ENCODE results near the gene RPTOR.
A peak's percentile ranks its signal among the peaks of the same experiment; 100 is the strongest.

The RPTOR gene

GRCh38 chr17:80992077-80992947 is 447.7 kb downstream of the RPTOR start:
- peaks cover 41% of the 10 kb centered on the region for H3K36me3 Mint-ChIP-seq (ENCODE audit: low read depth)
- H3K4me1 Mint-ChIP-seq (ENCODE audit: low read depth) = peaks cover 40% of the 10 kb centered on the region
- no peak overlapping the region for H3K27ac Mint-ChIP-seq
- peak overlapping the region; percentile 73 for H3K4me3 Mint-ChIP-seq
- intact Hi-C loops (cut with micrococcal nuclease) = loop anchor here (5.0 kb wide), 1 partner anchor 40 kb away; no protein-coding TSS in a partner anchor
- no peaks in the 10 kb centered on the region for H3K9me3 Mint-ChIP-seq
- peaks cover 23% of the 10 kb centered on the region for H3K27me3 Mint-ChIP-seq

DNA sequence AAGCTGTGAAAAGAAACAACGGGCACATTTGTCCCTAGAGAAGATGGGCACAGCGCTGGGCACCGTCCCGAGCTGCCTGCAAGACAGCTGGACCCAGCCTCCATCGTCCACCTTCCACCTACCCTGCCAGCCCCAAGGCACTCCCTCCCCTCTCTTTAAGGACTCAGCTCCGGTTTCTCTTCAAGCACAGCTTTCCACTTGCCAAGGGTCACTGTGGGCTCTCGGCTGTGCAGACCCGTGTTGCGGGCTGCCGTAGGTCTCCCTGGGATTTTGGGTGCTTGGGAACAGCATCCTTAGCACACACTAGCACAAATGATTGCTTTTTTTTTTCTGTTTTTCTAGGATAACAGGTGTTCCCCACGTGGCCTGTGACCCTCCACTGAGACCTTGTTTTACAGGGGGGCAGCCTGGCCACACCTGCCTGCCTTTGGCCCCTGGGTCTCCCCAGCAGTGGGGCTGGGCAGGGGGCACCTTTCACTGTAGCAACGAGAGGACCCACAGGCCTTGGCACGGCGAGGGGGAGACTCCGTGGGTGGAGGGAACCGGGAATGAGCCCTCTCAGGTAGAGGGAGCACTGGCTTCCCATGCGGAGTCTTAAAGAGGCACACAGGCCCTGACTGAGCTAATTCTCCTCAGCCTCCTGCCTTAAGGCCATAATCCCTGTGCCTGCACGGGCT is 448.4 kb downstream of the RPTOR start:
- Mint-ChIP-seq H3K4me1 (ENCODE audit: low read depth) (peaks cover 32% of the 10 kb centered on the region), H3K27ac (no peak overlapping the region)
- intact Hi-C loops (cut with micrococcal nuclease) = loop anchor here (5.0 kb wide), 1 partner anchor 39 kb away; no protein-coding TSS in a partner anchor

GRCh38 chr17:80995131-80995530 is 450.5 kb downstream of the RPTOR start:
- Mint-ChIP-seq H3K9me3 (no peaks in the 10 kb centered on the region), H3K36me3 (ENCODE audit: low read depth) (peaks cover 69% of the 10 kb centered on the region), H3K27me3 (peaks cover 9% of the 10 kb centered on the region), H3K4me1 (ENCODE audit: low read depth) (peaks cover 18% of the 10 kb centered on the region), H3K4me3 (no peak overlapping the region), H3K27ac (no peak overlapping the region)
- intact Hi-C loops (cut with micrococcal nuclease) = no loop called here

More for the DNA sequence above, 448.4 kb downstream of the RPTOR start:
- Mint-ChIP-seq H3K36me3 (ENCODE audit: low read depth) (peaks cover 48% of the 10 kb centered on the region), H3K4me3 (peak overlapping the region; percentile 73), H3K27me3 (peaks cover 22% of the 10 kb centered on the region), H3K9me3 (no peaks in the 10 kb centered on the region)

DNA sequence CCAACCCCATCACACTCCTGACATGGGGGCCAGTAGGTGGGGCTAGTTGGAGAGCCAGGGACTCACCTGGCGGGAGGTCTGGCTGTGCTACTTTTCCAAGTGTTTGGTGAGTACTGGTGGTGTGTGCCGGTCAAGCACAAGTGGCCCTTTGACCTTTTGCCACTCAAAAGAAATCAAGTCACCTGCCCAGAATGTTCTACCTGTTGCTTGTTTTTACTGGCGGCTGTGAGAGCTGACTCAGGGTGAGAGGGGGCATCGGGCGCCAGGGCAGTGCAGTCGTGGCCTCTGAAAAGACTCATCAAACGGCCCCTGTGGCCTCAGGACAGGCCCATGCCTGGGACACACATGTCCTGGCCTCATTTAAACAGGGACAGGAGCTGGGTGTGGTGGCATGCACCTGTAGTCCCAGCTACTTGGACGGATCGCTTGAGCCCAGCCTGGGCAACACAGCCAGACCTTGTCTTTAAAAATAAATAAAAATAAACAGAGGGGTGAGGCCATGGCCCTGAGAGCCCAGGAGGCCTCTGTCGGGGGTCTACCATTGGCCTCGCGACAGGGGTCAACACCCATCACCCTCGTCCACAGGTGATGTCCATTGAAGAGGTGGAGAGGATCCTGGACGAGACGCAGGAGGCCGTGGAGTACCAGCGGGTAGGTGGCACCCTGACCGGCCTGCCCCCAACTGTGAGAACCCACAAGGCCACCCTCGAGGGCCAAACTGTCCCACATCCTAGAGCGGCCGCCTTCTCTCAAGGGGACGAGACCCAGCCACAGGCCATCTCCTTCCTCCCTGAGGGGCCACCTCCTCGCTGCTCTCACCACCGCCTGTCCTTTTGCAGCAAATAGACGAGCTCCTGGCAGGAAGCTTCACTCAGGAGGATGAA is 452.0 kb downstream of the RPTOR start:
- intact Hi-C loops (cut with micrococcal nuclease) = no loop called here

DNA sequence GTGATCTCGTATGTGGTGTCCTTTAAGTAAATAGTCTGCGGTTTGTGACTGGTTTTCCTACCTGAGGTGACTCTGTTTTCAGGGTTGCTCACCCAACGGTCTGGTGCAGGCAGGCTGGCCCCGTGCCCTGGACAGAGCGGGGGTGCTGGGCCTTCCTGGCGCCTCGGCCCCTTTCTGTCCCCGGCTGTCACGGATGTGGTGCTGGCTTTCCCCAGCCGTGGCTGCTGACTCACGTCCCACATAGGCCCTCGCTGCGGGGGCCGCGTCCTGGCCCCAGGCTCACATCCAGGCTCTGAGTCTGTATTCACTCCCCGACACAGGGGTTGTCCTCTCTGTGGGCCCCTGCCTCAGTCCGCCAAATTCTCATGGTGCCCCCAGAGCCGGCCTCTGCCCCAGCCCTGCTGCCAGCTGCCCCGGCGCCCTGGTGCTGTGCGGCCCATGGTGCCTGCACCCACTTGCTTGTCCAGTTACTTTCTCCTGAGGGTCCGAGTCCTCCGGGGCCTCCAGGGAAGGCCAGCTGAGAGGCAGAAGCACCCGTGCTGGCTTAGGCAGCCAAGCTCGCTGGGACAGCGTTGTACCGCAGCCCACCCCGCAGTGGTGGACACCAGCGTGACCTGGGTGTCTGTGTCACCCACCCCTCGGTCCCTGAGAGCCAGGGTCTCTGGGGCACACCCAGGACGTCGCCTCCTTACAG is 452.9 kb downstream of the RPTOR start:
- intact Hi-C loops (cut with micrococcal nuclease) = no loop called here
- peaks cover 74% of the 10 kb centered on the region for H3K36me3 Mint-ChIP-seq (ENCODE audit: low read depth)
- H3K4me3 Mint-ChIP-seq = no peak overlapping the region
- peaks cover 31% of the 10 kb centered on the region for H3K4me1 Mint-ChIP-seq (ENCODE audit: low read depth)
- no peaks in the 10 kb centered on the region for H3K9me3 Mint-ChIP-seq
- H3K27me3 Mint-ChIP-seq = peaks cover 19% of the 10 kb centered on the region
- no peak overlapping the region for H3K27ac Mint-ChIP-seq

More for the DNA sequence above, 452.0 kb downstream of the RPTOR start:
- no peak overlapping the region for H3K4me3 Mint-ChIP-seq
- peaks cover 10% of the 10 kb centered on the region for H3K27me3 Mint-ChIP-seq
- H3K36me3 Mint-ChIP-seq (ENCODE audit: low read depth) = peaks cover 74% of the 10 kb centered on the region
- peaks cover 25% of the 10 kb centered on the region for H3K4me1 Mint-ChIP-seq (ENCODE audit: low read depth)
- H3K9me3 Mint-ChIP-seq = no peaks in the 10 kb centered on the region
- H3K27ac Mint-ChIP-seq = no peak overlapping the region

GRCh38 chr17:80998118-80998747 is 453.6 kb downstream of the RPTOR start:
- H3K9me3 Mint-ChIP-seq = no peaks in the 10 kb centered on the region
- intact Hi-C loops (cut with micrococcal nuclease) = no loop called here
- H3K4me1 Mint-ChIP-seq (ENCODE audit: low read depth) = peaks cover 30% of the 10 kb centered on the region
- H3K4me3 Mint-ChIP-seq = no peak overlapping the region
- H3K36me3 Mint-ChIP-seq (ENCODE audit: low read depth) = peaks cover 74% of the 10 kb centered on the region
- peaks cover 26% of the 10 kb centered on the region for H3K27me3 Mint-ChIP-seq
- no peak overlapping the region for H3K27ac Mint-ChIP-seq

DNA sequence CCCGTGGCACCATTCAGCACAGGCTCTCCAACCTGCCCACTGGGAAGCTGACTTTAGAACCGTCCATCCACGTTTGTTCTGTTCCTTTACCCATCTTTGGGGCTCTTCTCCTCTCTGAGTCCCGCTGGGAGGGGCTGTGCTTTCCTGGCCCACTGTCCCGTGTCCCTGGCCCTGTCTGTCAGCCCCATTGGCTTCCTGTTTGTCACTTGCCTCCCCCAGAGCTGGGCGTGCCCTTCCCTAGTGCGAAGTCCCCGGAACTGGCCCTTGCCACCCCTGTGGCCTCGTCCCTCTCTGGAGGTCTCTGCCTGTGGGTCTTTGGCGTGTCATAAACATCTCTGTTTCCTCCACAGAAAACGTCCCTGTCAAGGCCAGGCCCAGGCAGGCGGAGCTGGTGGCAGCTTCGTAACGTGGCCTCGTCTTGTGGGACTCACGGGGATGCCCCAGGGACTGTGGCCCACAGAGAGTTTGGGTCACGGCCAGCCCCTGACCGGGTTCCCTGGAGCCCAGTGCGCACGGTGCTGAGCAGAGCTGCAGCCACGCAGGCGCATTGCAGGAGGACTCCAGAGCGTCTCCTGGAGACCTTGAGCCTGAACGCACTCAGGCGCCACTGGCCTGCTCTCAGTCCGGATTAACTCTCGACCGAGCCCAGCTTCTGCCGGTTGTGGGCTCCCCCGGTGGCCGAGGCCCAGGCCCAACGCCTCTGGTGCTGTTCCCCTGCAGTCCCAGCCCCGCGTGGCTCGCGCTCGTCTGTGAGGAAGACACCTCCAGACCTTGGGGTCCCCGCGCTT is 454.3 kb downstream of the RPTOR start:
- peaks cover 32% of the 10 kb centered on the region for H3K27me3 Mint-ChIP-seq
- H3K27ac Mint-ChIP-seq = no peak overlapping the region
- intact Hi-C loops (cut with micrococcal nuclease) = no loop called here
- H3K9me3 Mint-ChIP-seq = no peaks in the 10 kb centered on the region
- H3K4me3 Mint-ChIP-seq = no peak overlapping the region
- H3K36me3 Mint-ChIP-seq (ENCODE audit: low read depth) = peaks cover 68% of the 10 kb centered on the region
- H3K4me1 Mint-ChIP-seq (ENCODE audit: low read depth) = peaks cover 32% of the 10 kb centered on the region

- intact Hi-C loops (cut with micrococcal nuclease) = no loop called here
- peaks cover 60% of the 10 kb centered on the region for H3K36me3 Mint-ChIP-seq (ENCODE audit: low read depth)
Observed at GRCh38 chr17:80999536-81000333, 455.1 kb downstream of the RPTOR start.

DNA sequence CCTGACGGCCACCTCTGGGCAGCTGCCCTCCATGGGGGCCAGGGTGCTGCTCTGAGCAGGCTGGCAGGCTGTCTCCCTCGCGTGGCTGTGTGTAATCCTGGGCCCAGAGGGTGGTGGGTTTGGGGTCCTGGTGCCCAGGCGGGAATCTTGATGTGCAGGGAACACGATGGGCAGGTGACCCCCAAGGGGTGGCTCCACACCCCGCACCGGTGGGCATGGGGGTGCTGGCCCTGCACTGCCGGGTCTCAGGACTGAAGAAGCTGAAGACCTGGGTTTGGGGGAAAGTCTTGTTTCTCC is 455.6 kb downstream of the RPTOR start:
- Mint-ChIP-seq H3K9me3 (no peaks in the 10 kb centered on the region), H3K4me1 (ENCODE audit: low read depth) (peaks cover 34% of the 10 kb centered on the region), H3K36me3 (ENCODE audit: low read depth) (peaks cover 54% of the 10 kb centered on the region), H3K4me3 (no peak overlapping the region), H3K27me3 (peaks cover 43% of the 10 kb centered on the region), H3K27ac (no peak overlapping the region)
- intact Hi-C loops (cut with micrococcal nuclease) = no loop called here

More at GRCh38 chr17:80999536-81000333, 455.1 kb downstream of the RPTOR start:
- H3K27me3 Mint-ChIP-seq = peaks cover 37% of the 10 kb centered on the region
- no peak overlapping the region for H3K4me3 Mint-ChIP-seq
- H3K9me3 Mint-ChIP-seq = no peaks in the 10 kb centered on the region
- peaks cover 31% of the 10 kb centered on the region for H3K4me1 Mint-ChIP-seq (ENCODE audit: low read depth)
- no peak overlapping the region for H3K27ac Mint-ChIP-seq

DNA sequence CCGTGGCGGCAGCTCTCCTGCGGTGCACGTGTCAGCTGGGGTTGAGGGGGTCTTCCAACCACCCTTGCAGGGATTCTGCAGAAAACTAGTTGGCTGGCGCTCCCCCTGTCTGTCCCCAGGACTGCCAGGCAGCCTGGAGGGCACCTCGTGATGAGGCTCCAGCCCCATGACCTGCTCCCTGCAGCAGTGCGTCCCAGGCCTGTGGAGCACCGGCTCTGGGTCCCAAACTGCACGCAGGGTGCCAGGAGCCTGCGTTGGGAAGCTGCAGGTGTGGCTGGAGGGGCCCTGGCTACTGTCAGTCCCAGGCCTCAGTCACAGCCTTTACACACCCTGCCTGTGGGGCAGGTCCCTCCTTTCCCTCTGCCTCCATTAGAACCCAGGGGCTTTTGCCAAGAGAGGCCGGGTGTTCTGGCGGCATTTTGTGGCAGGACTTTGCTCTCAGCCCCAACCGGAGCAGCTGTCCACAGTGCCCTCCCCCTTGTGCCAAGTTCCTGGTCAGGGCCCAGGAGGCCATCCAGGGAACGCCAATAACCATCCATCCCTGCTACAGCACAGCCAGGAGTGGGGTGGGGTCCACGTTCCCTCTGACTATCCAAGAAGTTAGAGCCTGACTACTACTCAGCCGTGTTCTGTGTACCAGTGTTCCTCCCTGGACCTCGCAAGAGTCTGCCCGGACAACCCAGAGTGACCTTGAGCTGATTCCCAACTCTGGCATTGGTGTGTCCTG is 456.2 kb downstream of the RPTOR start:
- H3K4me3 Mint-ChIP-seq = no peak overlapping the region
- peaks cover 47% of the 10 kb centered on the region for H3K27me3 Mint-ChIP-seq
- intact Hi-C loops (cut with micrococcal nuclease) = no loop called here
- H3K36me3 Mint-ChIP-seq (ENCODE audit: low read depth) = peaks cover 49% of the 10 kb centered on the region
- H3K27ac Mint-ChIP-seq = no peak overlapping the region
- no peaks in the 10 kb centered on the region for H3K9me3 Mint-ChIP-seq
- peaks cover 34% of the 10 kb centered on the region for H3K4me1 Mint-ChIP-seq (ENCODE audit: low read depth)

- H3K4me3 Mint-ChIP-seq = no peak overlapping the region
Observed at GRCh38 chr17:81002013-81002384, 457.4 kb downstream of the RPTOR start.

More at GRCh38 chr17:81002013-81002384, 457.4 kb downstream of the RPTOR start:
- no peaks in the 10 kb centered on the region for H3K9me3 Mint-ChIP-seq
- H3K36me3 Mint-ChIP-seq (ENCODE audit: low read depth) = peaks cover 37% of the 10 kb centered on the region
- H3K27me3 Mint-ChIP-seq = peaks cover 50% of the 10 kb centered on the region
- H3K27ac Mint-ChIP-seq = no peak overlapping the region
- intact Hi-C loops (cut with micrococcal nuclease) = no loop called here
- peaks cover 39% of the 10 kb centered on the region for H3K4me1 Mint-ChIP-seq (ENCODE audit: low read depth)
